SJSA1 (cell line): ENCODE results near the gene GAS7. TPM values are rescaled to one million over a fixed set of nuclear protein-coding genes. Genes with fewer than 3 reads are reported as not detected.

ENCODE experiments used
- DNase-seq, 2 experiments: peaks; one replicate each; pipeline ENCODE4 v3.0.0-alpha.2; 2015 to 2020; ENCODE audit warnings: low spot score in 2 of 2, low read depth in 1 of 2
- H3K27ac ChIP-seq: fragments of 250-450 bp; sonication (Bioruptor Pico); 2 replicates; pipeline ENCODE4 v1.5.1; 2020; ENCODE audit warnings: mild to moderate bottlenecking, moderate library complexity
- H3K27me3 ChIP-seq: fragments of 250-450 bp; sonication (Bioruptor Pico); replicated peaks from 2 replicates; pipeline ENCODE4 v1.5.1; 2020; ENCODE audit warnings: mild to moderate bottlenecking, moderate library complexity
- H3K36me3 ChIP-seq: fragments of 250-450 bp; sonication (Bioruptor Pico); 2 replicates; pipeline ENCODE4 v1.5.1; 2020; ENCODE audit warnings: mild to moderate bottlenecking
- H3K4me1 ChIP-seq: fragments of 250-450 bp; sonication (Bioruptor Pico); replicated peaks from 2 replicates; pipeline ENCODE4 v1.6.1; 2021; ENCODE audit warnings: mild to moderate bottlenecking
- H3K4me3 ChIP-seq: fragments of 250-450 bp; sonication (Bioruptor Pico); 2 replicates; pipeline ENCODE4 v1.5.1; 2020; ENCODE audit warnings: mild to moderate bottlenecking
- H3K9me3 ChIP-seq: fragments of 250-450 bp; sonication (Bioruptor Pico); replicated peaks from 2 replicates; pipeline ENCODE4 v1.5.1; 2020; ENCODE audit warnings: mild to moderate bottlenecking
- total RNA-seq: library from RNA; depleted of rRNA; stranded (reverse); fragments of >200 nt; shearing (Covaris generic); gene quantifications from 2 replicates; pipeline ENCODE4 v1.2.3, GENCODE V29; 2014

Gene GAS7
- total RNA-seq, 1 experiment from 2014 or later, result 2.6 TPM

- no peak overlapping the region for H3K27ac ChIP-seq
- H3K4me1 ChIP-seq, result no peaks in the 10 kb centered on the region
- no peaks in the 10 kb centered on the region for H3K9me3 ChIP-seq
- no peaks in the 10 kb centered on the region for H3K36me3 ChIP-seq
- no peaks in the 10 kb centered on the region for H3K27me3 ChIP-seq
- H3K4me3 ChIP-seq, result no peak overlapping the region
- DNase-seq, result no peak
Observed at GRCh38 chr17:9969301-9969935, 229.0 kb downstream of the GAS7 start.

GRCh38 chr17:9968881-9969280 lies 229.5 kb downstream of the GAS7 start:
- Histone ChIP-seq H3K36me3 (no peaks in the 10 kb centered on the region), H3K4me1 (no peaks in the 10 kb centered on the region), H3K4me3 (no peak overlapping the region), H3K27ac (no peak overlapping the region), H3K27me3 (no peaks in the 10 kb centered on the region), H3K9me3 (no peaks in the 10 kb centered on the region)
- no peak for DNase-seq

GRCh38 chr17:9968008-9968407 lies 230.4 kb downstream of the GAS7 start:
- Histone ChIP-seq H3K9me3 (no peaks in the 10 kb centered on the region), H3K36me3 (no peaks in the 10 kb centered on the region), H3K27me3 (no peaks in the 10 kb centered on the region), H3K4me1 (no peaks in the 10 kb centered on the region), H3K27ac (no peak overlapping the region), H3K4me3 (no peak overlapping the region)
- no peak for DNase-seq

- H3K27me3 ChIP-seq, result no peaks in the 10 kb centered on the region
- peak; percentile 36 to 58 for DNase-seq
- H3K36me3 ChIP-seq, result no peaks in the 10 kb centered on the region
- no peaks in the 10 kb centered on the region for H3K9me3 ChIP-seq
- H3K4me3 ChIP-seq, result no peak overlapping the region
- H3K4me1 ChIP-seq, result no peaks in the 10 kb centered on the region
- no peak overlapping the region for H3K27ac ChIP-seq
Observed at GRCh38 chr17:9959377-9959981, 238.9 kb downstream of the GAS7 start.

- H3K27ac ChIP-seq, result no peak overlapping the region
- DNase-seq, result no peak
- no peak overlapping the region for H3K4me3 ChIP-seq
- no peaks in the 10 kb centered on the region for H3K4me1 ChIP-seq
- no peaks in the 10 kb centered on the region for H3K9me3 ChIP-seq
- no peaks in the 10 kb centered on the region for H3K27me3 ChIP-seq
- no peaks in the 10 kb centered on the region for H3K36me3 ChIP-seq
Observed at GRCh38 chr17:9958586-9959281, 239.7 kb downstream of the GAS7 start.

GRCh38 chr17:9957244-9957643 lies 241.2 kb downstream of the GAS7 start:
- H3K27ac ChIP-seq, result no peak overlapping the region
- H3K9me3 ChIP-seq, result no peaks in the 10 kb centered on the region
- no peaks in the 10 kb centered on the region for H3K27me3 ChIP-seq
- no peak for DNase-seq
- no peaks in the 10 kb centered on the region for H3K4me1 ChIP-seq
- H3K36me3 ChIP-seq, result no peaks in the 10 kb centered on the region
- no peak overlapping the region for H3K4me3 ChIP-seq

DNA sequence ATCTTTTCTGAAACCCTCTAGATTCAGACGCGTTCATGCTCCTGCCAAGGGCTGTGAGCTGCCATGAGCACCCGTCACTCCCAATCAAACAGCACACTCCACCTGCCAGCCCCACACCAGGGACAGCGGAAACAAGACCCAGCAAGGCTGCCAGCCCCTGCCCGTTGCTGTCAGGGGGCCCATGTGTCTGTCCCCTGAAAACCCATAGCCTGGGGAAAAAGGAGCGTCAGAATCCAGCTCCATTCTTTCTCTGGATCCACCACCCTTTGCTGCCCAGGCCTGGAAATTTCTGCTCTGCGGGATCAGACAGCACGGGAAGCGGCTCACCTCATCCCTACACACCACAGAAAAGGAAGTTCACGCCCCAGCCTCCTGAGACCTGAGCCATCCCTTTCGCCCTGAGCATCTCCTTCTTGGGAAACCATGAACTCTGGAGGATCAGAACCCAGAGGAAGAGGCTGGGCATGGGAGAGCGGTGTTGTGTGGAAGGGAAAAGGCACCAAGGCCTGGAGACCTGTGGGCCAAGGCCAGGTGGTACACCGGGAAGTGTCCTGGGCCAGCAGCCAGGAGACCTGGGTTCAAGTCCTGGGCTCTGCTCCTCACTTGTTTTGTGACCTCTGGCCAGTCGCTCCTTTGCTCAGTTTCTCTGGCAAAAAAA lies 241.8 kb downstream of the GAS7 start:
- Histone ChIP-seq H3K27me3 (no peaks in the 10 kb centered on the region), H3K36me3 (no peaks in the 10 kb centered on the region), H3K9me3 (no peaks in the 10 kb centered on the region), H3K27ac (no peak overlapping the region), H3K4me1 (no peaks in the 10 kb centered on the region), H3K4me3 (no peak overlapping the region)
- DNase-seq, result no peak

DNA sequence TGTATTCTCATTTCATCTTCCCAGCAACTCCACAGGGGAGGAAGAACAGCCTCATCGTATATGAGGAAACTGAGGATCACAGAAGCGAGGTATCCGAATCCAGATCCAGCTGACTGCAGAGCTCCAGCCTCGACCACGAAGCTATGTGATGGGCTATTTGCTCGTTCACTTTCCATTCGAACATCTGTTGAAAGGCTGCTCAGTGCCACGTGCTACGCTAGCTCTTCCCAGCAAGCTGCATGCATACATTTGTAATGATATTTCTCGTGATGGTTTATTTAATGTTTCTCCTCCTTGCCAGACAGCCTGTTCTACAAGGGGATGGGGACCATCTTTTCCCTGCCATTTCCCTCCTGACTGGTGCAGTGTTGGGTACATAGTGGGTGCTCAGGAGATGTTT lies 244.9 kb downstream of the GAS7 start:
- no peak for DNase-seq
- Histone ChIP-seq H3K9me3 (no peaks in the 10 kb centered on the region), H3K36me3 (no peaks in the 10 kb centered on the region), H3K4me3 (no peak overlapping the region), H3K27ac (no peak overlapping the region), H3K4me1 (no peaks in the 10 kb centered on the region), H3K27me3 (no peaks in the 10 kb centered on the region)

DNA sequence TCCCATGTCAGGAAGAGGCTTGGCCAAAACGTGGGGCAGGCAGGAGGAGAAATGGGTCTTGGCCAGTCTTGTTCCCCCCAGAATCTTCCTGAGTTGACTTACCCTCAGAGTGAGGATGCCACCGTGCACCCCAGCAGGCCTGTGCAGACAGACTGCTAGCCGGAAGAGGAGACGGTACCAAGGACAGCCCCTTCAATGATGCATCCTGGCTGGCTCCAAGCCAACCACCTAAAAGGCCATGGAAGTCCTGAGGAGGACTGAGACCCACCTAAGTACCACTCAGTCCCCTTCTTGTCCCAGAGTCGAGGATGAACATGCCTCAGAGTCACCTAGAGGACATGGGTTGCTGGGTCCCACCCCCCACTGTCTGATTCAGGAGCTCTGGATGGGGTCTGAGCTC lies 246.6 kb downstream of the GAS7 start:
- Histone ChIP-seq H3K27ac (no peak overlapping the region), H3K4me3 (no peak overlapping the region), H3K36me3 (no peaks in the 10 kb centered on the region), H3K9me3 (no peaks in the 10 kb centered on the region), H3K4me1 (no peaks in the 10 kb centered on the region), H3K27me3 (no peaks in the 10 kb centered on the region)
- DNase-seq, result no peak

DNA sequence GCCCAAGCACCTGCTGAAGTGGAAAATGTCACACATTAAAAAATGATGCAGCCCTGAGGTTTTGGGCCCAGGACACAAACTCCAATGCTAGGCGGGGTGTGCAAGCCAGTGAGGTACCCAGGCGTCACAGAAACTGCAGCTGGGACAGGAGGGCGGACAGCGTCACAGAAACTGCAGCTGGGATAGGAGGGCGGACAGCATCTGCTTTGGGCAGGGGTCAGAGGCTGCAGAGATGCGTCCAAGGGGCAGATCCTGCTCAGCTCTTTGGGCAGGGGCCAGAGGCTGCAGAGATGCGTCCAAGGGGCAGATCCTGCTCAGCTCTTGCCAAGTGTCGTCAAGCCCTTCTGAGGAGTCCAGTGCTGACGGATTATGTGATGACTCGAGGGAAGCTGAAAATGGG lies 249.5 kb downstream of the GAS7 start:
- no peak overlapping the region for H3K27ac ChIP-seq
- no peaks in the 10 kb centered on the region for H3K27me3 ChIP-seq

DNA sequence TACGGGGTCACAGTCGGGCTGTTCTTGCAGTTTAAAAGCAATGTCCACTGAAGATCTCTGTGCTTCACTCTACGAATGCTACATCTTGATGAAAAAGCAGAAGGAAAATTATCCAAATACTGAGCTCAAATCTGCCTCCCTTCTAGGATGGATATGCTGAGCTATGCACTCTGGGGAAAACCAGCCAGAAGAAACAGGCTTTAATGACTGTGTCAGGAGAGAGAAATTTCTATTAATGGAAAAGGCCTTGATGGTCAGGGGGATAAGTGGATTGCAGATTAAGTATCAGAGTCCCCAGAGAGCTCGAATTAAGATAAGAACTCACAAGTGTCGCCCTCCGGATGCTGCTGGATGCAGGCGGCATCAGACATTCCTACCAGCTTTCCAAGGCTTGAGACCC lies 253.7 kb downstream of the GAS7 start:
- Histone ChIP-seq H3K36me3 (no peaks in the 10 kb centered on the region), H3K9me3 (no peaks in the 10 kb centered on the region), H3K27me3 (no peaks in the 10 kb centered on the region), H3K27ac (no peak overlapping the region), H3K4me3 (no peak overlapping the region), H3K4me1 (no peaks in the 10 kb centered on the region)
- no peak for DNase-seq

More for the DNA sequence above, 249.5 kb downstream of the GAS7 start:
- Histone ChIP-seq H3K9me3 (no peaks in the 10 kb centered on the region), H3K4me1 (no peaks in the 10 kb centered on the region), H3K36me3 (no peaks in the 10 kb centered on the region), H3K4me3 (no peak overlapping the region)
- no peak for DNase-seq

GRCh38 chr17:9943343-9943742 lies 255.1 kb downstream of the GAS7 start:
- H3K36me3 ChIP-seq, result no peaks in the 10 kb centered on the region
- no peak overlapping the region for H3K27ac ChIP-seq
- H3K4me3 ChIP-seq, result no peak overlapping the region
- H3K27me3 ChIP-seq, result no peaks in the 10 kb centered on the region
- H3K9me3 ChIP-seq, result no peaks in the 10 kb centered on the region
- DNase-seq, result no peak
- H3K4me1 ChIP-seq, result no peaks in the 10 kb centered on the region

DNA sequence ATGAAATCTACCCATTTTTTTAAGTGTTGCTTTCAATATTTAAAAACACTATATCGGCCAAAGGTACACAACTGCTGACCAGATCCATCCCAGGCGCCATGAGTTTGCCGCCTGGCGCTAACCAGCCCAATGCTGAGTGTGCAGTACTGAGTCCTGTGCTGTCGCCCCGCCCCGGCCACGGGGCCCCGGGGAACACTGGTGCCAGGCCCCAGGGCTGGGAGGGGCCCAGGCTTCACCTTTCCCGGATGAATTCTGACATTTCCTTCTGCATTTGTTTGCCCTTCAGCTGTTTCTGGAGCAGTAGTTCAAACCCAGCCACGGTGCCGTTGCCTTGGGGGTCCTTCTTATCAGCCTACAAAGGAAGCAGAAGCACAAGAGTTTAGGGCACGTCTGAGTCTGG lies 255.5 kb downstream of the GAS7 start:
- Histone ChIP-seq H3K27ac (no peak overlapping the region), H3K27me3 (no peaks in the 10 kb centered on the region), H3K36me3 (no peaks in the 10 kb centered on the region), H3K4me3 (no peak overlapping the region), H3K4me1 (no peaks in the 10 kb centered on the region), H3K9me3 (no peaks in the 10 kb centered on the region)
- no peak for DNase-seq

- Histone ChIP-seq H3K4me3 (no peak overlapping the region), H3K4me1 (no peaks in the 10 kb centered on the region), H3K36me3 (no peaks in the 10 kb centered on the region), H3K27me3 (no peaks in the 10 kb centered on the region), H3K27ac (no peak overlapping the region), H3K9me3 (no peaks in the 10 kb centered on the region)
- no peak for DNase-seq
Observed at GRCh38 chr17:9941305-9941704, 257.1 kb downstream of the GAS7 start.
